Endometrial microvascular endothelial cells (primary cell): ENCODE measurements around the gene OR8D2. TPM values are rescaled to one million over a fixed set of nuclear protein-coding genes. Genes with fewer than 3 reads are reported as not detected.
"Not testable (repeated sequence)": the region's sequence is repeated elsewhere in the genome, so short reads cannot be mapped to it uniquely, and the experiment has no call there.

ENCODE experiments used
- in situ Hi-C: cut with HindIII; loops from 2 replicates; pipeline ENCODE4 v1.10.0; 2017; ENCODE audit warnings: low sequenced_read_pairs, low pct_unique_long_range_greater_than_20kb; ENCODE audit errors: inconsistent ontology term
- total RNA-seq: library from RNA; depleted of rRNA; stranded (reverse); fragments of >200 nt; gene quantifications from one replicate; pipeline ENCODE4 v1.2.3, GENCODE V29; 2015; ENCODE audit errors: inconsistent ontology term

The OR8D2 gene
- total RNA-seq, 1 donor from 2014 or later, result not detected

GRCh38 chr11:124297921-124298320, 22.1 kb downstream of the OR8D2 start:
- in situ Hi-C loops, result no loop called here

GRCh38 chr11:124296016-124296415, 24.0 kb downstream of the OR8D2 start:
- in situ Hi-C loops, result no loop called here

DNA sequence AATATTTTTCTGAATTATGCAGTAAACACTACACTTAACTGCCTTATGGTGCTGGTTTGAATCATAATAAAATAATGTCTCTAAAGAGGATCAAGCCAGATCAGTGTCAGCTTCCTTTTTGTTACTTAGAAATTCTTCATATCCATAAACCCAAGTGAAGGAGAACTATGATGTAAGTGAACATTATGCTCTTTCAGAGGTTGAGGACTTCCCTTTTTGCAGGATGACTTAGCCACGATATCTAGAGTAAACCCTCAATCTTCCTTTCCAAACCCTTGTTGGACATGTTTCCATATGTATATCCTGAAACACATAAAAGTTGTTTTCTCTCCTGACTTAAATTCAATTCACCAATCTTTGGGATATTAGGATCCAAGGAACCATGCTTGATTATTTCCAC, 25.3 kb downstream of the OR8D2 start:
- in situ Hi-C loops, result no loop called here

- in situ Hi-C loops, result no loop called here
Measured at GRCh38 chr11:124285610-124286344, 34.2 kb downstream of the OR8D2 start.

- in situ Hi-C loops, result no loop called here
Measured at GRCh38 chr11:124278261-124278660, 41.7 kb downstream of the OR8D2 start.

- in situ Hi-C loops, result no loop called here
Measured at GRCh38 chr11:124277804-124278203, 42.2 kb downstream of the OR8D2 start.

- in situ Hi-C loops, result no loop called here
Measured at GRCh38 chr11:124277207-124277606, 42.8 kb downstream of the OR8D2 start.

- in situ Hi-C loops, result no loop called here
Measured at GRCh38 chr11:124276081-124276480, 43.9 kb downstream of the OR8D2 start.

GRCh38 chr11:124274000-124274399, 46.0 kb downstream of the OR8D2 start:
- in situ Hi-C loops, result no loop called here

DNA sequence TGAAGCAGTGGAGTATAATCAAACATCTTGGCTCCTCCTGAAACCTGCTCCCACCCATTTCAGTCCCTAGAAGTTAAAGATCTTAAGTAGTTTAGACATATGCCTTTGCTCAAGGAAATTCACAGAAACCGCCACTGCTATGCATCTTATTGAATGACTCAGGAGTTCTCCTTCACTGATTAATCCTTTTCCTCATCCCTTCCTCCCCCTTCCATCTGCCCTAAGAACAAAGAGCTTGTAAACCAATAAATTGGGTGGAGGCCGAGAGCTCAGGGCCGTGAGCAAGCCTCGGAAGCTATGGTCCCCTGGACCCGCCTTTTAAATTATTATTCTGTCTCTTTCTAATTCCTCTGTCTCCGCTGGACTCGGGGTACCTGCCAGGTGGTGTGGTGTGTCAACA, 49.1 kb downstream of the OR8D2 start:
- in situ Hi-C loops, result not testable (repeated sequence)

Other genes starting within 250 kb of the OR8D2 start
- 19.7 TPM for gene VWA5A, start 204.7 kb downstream of the OR8D2 start, total RNA-seq
- gene OR10D3, start 136.9 kb downstream of the OR8D2 start, total RNA-seq, result not detected
- gene OR8G1, start 79.1 kb downstream of the OR8D2 start, total RNA-seq, result not detected
- not detected for gene OR8G5, start 63.8 kb downstream of the OR8D2 start, total RNA-seq
- gene OR8D1, start 6.2 kb downstream of the OR8D2 start, total RNA-seq, result not detected
- not detected for gene OR8B2, start 64.3 kb upstream of the OR8D2 start, total RNA-seq
- gene OR8B3, start 78.8 kb upstream of the OR8D2 start, total RNA-seq, result not detected
- gene OR8B4, start 104.7 kb upstream of the OR8D2 start, total RNA-seq, result not detected
- not detected for gene OR8B8, start 125.5 kb upstream of the OR8D2 start, total RNA-seq
- not detected for gene OR8B12, start 223.5 kb upstream of the OR8D2 start, total RNA-seq
- not detected for gene OR8A1, start 249.8 kb upstream of the OR8D2 start, total RNA-seq